GM19324 (cell line): ENCODE results near the gene HP1BP3.

Experiments
- ATAC-seq: cut with Tn5 transposase; IDR thresholded peaks from one replicate; pipeline ENCODE4 v1.9.1; 2021; ENCODE audit warnings: mild to moderate bottlenecking, moderate library complexity; ENCODE audit not compliant: unreplicated experiment, low FRiP score

The HP1BP3 gene

DNA sequence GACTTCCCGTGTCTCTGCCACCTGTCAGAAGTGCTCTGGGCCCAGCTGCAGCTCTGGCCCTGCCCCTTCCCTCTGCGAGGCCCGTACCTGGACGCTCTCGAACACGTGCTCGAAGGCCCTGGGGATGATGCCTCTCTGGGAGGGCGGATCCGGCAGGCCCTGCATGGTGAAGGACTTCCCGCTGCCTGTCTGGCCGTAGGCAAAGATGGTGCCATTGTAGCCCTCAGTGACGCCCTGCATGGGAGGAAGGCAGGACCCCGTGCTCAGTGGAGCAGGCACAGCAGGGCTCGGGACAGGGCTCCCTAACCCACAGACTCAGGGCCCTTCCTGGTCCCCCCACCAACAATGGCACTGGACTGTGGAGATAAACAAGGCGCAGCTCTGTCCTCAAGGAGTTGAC, 71.7 kb downstream of the HP1BP3 start:
- ATAC-seq: no peak

DNA sequence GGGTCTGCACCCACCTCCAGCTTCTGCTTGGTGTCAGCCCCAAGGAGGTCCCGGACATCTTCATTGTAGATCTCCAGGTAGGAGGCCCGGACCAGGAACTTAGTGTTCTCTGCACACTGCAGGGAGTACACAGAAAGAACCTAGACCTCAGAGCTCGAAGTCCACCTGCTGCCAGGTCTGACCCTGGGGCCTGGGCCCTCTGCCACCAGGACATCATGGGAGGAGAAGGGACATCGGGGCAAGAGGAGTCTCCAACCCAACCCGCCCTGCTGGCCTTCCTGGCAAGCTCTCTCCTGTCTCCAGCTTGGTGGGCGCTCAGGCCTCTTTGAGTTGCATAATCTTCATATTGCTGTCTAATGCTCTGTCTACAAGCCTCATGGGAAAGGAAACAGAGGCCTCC, 73.7 kb downstream of the HP1BP3 start:
- no peak for ATAC-seq

DNA sequence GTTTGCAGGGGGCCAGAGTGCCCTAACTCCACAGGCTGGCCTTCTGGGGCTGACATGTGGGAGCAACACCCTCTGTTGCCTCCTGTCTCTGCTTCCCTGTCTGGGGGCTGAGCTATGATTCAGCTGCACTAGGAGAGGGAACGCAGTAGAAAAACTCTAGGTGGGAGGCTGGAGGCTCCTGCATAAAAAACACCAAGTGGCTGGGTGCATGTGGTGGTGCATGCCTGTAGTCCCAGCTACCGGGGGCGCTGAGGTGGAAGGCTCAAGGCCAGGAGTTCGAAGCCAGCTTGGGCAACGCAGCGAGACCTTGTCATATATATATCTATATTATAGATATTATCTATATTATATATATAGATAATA, 74.9 kb downstream of the HP1BP3 start:
- no peak for ATAC-seq

DNA sequence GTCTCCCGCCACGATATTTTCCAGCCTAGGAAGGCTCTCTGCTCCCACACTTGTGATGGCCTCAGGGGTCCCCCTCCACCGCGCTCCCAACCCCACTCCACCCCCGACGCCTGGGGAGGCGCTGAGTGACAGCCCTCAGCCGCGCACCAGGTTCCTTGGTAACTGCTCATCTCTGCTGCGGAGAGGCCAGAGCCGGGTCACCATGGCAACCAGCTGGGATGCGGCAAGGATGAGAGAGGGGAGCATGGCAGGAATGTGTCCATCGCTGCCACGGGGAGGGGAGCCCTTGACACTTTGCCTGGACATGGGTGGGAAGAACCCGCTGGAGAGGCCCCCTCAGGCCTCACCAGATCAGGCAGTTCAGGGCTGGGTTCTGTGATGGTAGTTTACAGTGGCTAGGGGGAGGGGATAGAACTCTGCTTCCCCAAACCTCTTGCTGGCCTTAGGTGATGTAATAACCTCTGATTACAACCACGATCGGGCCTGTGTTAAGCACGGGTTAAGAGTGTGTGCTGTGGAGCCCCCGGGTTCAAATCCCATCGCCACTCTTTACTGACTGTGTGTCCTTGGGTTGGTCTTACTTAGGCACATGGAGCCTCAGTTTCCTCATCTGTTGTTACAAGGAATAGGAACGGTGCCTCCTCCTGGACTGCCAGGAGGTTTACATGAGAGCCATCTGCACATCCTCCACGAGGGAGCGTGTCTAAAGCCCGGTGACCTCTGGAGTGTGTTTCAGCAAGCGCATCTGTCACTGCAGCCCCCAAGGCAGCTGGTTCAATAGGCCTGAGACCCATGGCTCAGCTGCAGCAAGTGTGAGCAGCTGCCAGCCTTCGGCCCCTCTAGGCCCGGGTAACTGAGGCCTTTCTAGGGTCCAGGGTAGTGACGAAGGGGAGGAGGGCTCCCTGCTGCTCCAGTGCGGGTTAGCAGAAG, 75.6 kb downstream of the HP1BP3 start:
- no peak for ATAC-seq

DNA sequence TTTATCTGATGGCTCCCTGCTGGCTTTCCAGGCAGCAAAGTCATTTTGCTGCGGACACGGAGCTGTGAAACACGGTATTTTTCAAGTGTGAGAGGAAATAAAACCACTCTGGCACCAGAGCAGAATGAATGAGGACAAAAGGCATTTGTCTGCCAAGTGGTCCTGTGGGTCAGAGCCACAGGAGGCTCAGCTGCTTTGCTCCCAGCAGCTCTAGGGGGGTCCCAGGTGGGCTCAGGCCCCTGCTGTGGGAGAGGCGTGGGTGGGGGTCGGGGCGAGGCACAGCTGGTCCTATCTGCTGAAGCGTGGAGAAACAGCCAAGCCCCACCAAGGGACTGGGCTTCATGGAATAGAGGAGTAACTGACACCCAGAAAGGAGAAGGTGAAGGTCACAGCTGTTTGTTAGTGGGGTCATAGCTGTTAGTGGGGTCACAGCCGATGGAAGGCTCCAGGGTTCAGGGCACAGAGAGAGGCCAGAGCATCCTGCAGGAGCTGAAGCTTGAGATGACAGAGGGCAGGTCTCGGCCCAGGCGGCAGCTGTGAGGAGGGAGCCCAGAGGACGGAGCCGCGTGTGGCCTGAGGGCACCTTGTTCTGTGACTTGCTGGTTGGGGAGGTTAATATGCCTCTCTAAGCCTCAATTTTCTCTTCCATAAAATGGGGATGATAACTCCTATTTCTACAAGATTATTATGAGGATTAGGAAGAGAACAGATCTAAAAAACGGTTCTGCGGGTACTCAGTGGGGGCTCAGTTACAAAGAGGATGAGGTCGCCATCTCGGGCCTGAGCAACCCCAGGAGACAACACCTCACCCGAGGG, 76.4 kb downstream of the HP1BP3 start:
- ATAC-seq: no peak

DNA sequence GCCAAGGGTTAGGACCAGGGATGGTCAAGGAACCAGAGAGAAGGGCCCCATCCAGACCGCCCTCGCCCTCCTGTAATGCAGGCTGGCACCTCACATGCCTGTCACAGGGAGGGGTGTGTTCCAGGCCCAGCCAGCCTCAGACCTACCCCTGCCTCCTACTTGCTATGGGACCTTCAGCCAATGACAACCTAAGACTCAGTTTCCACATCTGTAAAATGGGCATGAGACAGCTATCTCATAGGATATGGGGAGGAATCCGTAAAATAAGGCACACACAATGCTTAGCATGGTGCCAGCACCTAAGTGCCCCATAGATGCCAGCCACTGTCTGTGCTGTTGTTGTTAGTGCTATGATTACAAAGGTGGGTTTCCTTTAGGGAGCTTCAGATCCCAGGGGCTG, 77.2 kb downstream of the HP1BP3 start:
- no peak for ATAC-seq

DNA sequence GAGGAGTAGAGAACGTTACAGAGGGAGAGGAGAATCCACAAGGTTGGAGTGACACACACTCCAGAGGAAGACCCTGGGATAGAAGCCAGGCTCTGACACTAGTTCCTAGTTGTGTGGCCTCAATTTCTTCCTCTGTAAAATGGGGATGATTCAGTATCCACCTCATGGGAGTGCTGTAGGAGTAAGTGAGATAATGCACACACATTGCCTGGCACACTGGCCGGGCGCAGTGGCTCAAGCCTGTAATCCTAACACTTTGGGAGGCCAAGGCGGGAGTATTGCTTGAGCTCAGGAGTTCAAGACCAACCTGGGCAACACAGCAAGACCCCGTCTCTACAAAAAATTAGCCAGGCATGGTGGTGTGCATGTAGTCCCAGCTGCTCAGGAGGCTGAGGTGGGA, 78.2 kb downstream of the HP1BP3 start:
- no peak for ATAC-seq

DNA sequence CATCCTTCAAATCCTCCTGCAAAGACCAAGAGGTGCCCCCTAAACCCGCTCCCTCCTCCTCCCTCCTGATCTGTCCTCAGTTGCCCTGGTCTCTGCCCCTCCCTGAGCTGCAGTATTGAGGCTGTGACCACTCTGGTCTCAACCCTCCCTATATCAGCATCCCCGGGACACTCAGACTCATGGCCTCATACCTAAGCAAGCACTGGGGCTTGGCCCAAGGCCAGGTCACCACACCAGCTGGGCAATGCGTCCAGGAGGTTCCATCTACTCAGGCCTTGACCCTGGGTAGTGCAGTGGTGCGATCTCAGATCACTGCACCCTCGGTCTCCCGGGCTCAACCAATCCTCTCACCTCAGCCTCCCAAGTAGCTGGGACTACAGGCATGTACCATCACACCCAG, 79.0 kb downstream of the HP1BP3 start:
- ATAC-seq: no peak

DNA sequence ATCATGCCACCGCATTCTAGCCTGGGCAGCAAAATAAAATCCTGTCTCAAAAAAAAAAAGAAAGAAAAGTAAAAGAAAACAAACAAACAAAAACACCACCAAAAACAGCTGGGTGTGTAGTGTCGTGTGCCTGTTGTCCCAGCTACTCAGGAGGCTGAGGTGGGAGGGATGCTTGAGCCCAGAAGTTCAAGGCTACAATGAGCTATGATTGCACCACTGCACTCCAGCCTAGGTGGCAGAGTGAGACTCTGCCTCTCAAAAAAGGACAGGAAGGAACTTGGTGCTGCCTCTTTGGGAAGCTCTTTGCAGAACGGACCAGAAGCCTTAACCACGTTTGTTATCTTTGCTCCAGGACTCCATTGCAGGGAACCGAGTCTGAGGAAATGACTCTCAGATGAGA, 80.3 kb downstream of the HP1BP3 start:
- no peak for ATAC-seq

DNA sequence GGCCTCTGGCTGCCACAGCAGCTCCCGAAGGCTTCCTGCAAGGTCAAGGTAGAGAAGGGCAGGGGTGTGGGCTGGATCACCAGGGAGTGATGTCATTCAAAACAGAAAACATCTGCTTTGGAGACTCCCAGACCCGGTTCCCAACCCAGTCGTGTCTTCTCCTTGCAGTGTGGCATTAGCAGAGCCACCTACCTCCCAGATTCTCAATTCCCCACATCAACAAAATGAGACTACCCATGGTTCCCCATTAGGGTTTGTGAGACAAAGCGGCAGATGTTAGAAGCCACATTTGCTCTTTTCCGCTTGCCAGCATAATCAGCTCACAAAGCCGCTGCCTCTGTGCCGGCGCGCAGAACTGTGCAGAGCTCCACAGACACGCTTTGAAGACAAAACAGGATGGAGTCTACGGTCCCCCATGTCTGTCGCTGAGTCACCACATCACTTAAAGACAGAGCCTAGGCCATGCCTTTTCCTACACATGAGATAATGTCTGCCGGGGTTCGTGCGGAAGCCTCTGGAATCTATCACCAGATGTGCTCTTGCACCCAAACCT, 81.8 kb downstream of the HP1BP3 start:
- no peak for ATAC-seq

DNA sequence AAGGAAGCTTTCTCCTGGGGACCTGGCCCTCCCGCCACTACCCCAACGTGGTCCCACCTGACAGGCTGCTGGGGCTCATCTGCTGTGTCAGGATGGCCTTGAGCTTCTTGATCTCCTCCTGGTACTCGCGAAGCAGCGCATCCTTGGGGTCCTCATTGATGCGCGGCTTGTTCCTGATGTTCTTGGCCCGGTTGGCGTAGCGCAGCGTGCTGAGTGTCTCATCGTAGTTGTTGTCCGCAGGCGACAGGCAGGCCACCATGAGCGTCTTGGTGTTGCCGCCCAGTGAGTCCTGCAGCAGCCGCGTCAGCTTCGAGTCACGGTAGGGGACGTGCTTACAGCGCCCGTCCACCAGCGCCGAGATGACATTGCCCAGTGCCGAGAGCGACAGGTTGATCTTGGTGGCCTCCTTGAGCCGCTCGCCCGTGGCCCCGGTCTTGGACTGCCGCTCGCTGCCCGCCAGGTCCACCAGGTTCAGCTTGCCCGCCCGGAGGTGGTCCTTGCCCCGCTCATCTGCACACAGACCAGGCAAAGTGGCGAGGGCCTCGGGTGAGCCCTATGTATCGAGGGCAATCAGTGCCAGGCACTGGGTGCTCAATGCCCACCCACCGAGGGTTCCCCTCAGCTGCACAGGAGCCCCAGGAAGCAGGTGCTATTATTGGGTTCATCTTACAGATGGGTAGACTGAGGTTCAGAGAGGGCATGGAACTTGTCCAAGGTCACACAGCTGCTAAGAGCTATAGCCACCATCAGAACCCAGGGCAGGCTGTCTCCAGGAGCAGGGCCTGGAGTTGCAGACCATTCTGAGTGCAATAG, 82.5 kb downstream of the HP1BP3 start:
- ATAC-seq: no peak

DNA sequence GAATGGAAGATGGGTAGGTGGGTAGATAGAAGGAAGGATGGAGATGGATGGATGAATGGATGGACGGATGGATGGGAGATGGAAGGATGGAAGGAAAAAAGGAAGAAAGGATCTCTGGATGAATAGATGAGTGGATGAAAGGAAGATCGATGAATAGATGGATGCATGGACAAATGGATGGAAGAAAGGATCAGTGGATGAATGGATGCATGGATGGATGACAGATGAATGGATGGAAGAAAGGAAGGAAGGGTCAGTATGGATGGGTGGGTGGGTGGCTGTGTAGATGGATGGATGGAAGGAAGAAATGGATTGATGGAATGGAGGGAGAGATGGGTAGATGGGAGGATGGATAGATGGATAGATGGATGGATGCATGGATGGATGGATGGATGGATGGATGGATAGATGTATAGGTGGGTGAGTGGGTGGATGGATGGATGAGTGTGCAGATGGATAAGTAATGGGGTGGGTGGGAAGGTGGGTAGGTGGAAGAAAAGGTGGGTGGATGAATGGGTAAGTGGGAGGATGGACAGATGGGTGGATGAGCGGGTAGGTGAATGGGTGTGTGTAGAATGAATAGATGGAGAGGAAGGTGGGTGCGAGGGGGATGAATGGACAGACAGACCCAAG, 83.9 kb downstream of the HP1BP3 start:
- no peak for ATAC-seq

DNA sequence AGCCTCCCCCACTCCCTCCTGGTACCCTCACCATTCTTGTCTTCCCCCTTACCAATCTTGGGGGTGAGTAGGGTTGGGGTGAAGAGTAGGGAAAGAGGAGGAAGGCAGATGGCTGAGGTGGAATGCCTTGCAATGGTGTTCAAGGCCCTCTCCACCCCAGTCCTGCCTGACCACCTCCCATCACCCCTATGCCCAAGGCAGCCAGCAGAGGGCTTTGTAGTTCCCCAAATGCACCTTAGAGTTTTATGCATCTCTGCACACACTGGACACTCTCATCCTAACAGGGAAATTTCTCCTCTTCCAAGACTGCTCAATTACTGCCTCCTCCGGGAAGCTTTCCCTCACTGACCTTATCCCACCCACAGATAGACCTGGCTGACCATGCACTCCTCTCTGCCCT, 84.7 kb downstream of the HP1BP3 start:
- ATAC-seq: no peak

DNA sequence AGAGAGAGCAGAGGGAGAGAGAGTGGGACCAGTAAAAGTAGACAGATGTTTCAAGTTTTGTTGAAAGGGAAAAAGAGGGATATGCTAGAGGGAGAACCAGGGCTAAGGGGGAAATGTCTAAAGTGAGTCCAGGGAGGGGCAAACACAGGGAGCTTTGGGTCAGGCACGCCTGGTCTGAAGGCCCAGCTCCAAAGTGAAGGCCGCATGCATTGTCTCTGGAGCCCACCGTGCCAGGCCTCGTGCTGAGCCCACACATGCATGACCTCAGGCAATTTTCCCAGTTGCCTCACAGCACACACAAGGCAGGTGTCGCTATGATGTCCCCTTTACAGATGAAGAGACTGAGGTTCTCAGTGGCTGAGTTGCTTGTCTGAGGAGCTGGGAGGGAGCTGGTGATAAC, 85.3 kb downstream of the HP1BP3 start:
- ATAC-seq: no peak

DNA sequence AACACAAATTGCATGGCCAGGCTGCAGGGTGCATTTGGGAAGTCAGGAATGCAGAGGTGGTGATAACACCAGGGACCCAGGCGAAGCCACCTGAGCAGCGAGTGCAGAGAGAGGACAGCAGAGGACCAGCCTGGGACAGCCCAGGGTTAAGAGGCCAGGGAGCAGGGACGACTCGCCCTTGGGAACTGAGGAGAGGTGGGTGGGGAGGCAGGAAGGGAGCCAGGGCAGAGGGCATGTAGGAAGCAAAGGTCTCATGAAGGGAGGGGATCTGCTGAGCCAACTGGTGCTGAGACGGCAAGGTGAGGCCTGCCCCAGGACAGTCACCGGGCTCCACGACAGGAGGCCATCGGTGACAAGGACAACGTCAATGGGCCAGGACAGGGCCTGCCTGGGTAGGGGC, 85.7 kb downstream of the HP1BP3 start:
- no peak for ATAC-seq

DNA sequence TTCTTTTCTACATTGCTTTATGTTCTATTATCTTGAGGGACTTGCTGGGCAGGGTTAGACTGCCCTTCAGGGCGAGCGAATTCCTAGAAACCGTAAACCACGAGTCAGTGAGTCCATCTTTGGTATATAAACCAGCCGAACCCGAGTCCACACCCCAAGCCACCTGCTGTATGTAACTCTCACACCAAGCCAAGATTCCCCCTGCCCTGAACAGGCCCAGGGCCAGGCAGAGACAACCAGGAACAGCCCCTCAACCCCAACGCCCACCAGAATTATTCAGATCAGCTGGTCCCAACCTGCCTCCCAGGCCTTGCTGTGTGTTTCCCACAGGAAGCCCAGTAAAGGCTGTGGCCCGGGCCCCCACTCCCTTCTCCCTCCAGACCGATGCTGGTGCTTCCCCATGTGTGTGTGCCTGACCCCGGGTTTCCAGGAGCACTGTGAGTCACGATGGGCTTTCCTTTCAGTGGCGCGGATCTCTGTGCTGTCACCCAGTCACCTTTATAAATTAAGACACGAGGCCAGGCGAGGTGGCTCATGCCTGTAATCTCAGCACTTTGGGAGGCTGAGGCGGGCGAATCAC, 86.4 kb downstream of the HP1BP3 start:
- ATAC-seq: no peak

DNA sequence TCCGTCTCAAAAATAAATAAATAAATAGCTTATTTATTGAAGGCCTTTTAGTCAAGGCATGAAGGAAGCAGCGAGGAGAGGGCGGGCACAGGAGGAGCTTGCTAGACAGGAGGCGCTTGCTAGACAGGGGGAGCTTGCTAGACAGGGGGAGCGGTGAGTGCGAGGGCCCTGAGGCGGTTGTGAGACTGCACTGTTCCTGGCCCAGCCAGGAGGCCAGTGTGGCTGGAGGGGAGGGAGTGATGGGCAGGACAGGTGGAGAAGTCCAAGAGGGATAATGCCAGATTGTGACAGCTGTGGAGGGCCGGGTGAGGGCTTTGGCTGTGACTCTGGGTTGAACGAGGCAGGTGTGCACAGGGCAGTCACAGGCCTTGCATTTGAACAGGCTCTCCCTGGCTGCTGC, 87.5 kb downstream of the HP1BP3 start:
- ATAC-seq: no peak

DNA sequence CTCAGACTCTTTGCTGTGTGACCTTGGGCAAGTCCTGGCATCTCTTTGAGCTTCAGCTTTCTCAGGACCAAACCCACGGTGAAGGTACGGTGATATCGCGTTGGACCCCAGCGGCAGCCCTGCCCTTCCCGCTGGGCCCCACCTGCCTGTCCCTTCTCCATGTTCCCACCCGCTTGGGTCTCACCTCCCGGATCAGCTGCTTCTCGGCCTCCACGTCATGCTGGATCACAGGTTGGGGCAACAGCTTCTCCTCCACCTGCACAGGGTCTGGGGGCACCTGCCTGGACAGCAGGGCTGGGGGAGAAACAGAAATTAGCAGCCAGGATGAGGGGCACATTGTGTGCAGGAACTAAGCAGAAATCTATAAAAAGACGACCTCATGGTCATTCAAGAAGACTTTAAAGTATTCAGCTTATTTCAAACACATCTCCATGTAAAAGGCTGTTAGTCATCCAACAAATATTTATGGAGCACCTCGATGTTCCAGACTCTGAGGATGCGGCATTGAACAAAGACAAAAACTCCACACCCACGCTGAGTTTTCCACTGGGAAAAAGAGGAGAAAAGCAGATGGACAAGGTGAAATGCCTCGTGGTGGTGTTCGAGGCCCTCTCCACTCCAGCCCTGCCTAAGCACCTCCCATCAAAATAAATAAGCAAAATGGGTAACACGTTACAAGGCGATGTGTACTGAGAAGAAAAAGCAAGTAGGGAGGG, 88.8 kb downstream of the HP1BP3 start:
- ATAC-seq: no peak

DNA sequence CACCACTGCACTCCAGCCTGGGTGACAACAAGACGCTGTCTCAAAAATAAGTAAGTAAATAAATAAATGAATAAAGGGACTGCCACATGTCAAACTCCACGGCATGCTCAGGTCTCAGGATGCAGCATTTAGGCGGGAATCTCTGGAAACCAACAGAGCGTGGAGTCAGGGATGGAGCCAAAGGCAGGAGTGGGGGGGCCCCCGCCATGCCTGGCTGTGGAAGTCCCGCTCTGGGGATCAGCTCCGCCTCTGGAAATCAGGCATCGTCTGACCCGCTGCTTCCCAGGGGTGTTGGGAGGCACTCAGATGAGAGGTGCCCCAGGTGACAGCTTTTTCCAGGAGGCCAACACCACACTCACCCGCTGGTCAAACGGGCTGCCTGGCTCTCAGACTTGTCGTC, 89.5 kb downstream of the HP1BP3 start:
- no peak for ATAC-seq
